ENCODE data around the gene IL17A. TPM values are rescaled to one million over a fixed set of nuclear protein-coding genes. Genes with fewer than 3 reads are reported as not detected.
"Not testable (repeated sequence)": the region's sequence is repeated elsewhere in the genome, so short reads cannot be mapped to it uniquely, and the experiment has no call there.

The IL17A gene
- total and polyA plus RNA-seq, 3 experiments from 2014 or later, result 0.51 to 0.63 TPM; not detected in 1

DNA sequence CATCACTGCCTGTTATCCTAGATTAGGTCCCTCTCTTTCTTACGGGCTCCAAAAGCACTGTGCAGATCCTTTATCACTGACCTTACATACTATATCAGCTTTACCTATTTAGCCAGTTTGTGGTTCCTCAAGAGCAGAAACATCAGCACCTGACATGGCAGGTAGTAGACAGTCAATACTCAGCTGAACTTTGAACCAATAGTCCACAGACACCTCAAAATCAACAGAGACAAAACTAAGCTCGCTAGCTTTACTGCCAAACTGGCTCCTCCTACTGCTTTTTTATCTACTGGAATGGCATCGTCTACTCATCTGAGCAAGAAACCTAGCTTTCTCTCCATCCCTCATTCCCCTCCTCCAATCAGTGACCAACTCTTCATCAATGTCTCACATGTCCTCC lies 5.6 kb downstream of the IL17A start:
- CTCF ChIA-PET, result interaction anchor here (1.4 kb wide), 1 partner anchor 18 kb away, joined by 3 read pairs; no protein-coding TSS in a partner anchor
- no peak for DNase-seq
- H3K4me1 ChIP-seq (ENCODE audit: insufficient read depth, low read length), result no peaks in the 10 kb centered on the region
- no peaks in the 10 kb centered on the region for H3K36me3 ChIP-seq (ENCODE audit: insufficient read depth, low read length)
- no peaks in the 10 kb centered on the region for H3K9me3 ChIP-seq (ENCODE audit: low read length)
- H3K9me3 Mint-ChIP-seq, result no peaks in the 10 kb centered on the region
- H3K36me3 Mint-ChIP-seq, result no peaks in the 10 kb centered on the region
- H3K4me3 Mint-ChIP-seq, result no peak overlapping the region
- H3K27ac Mint-ChIP-seq, result no peak overlapping the region
- H3K27me3 Mint-ChIP-seq, result peaks cover 6 to 58% of the 10 kb centered on the region in 2 donors
- peaks cover 4% of the 10 kb centered on the region for H3K27me3 ChIP-seq (ENCODE audit: insufficient read depth, low read length, poor library complexity, severe bottlenecking)
- no peak overlapping the region for H3K27ac ChIP-seq (ENCODE audit: low read depth, low read length)
- H3K4me1 Mint-ChIP-seq, result no peaks in the 10 kb centered on the region
- H3K4me3 ChIP-seq (ENCODE audit: low read length), result no peak overlapping the region
- POLR2A ChIA-PET, result no interaction called here

DNA sequence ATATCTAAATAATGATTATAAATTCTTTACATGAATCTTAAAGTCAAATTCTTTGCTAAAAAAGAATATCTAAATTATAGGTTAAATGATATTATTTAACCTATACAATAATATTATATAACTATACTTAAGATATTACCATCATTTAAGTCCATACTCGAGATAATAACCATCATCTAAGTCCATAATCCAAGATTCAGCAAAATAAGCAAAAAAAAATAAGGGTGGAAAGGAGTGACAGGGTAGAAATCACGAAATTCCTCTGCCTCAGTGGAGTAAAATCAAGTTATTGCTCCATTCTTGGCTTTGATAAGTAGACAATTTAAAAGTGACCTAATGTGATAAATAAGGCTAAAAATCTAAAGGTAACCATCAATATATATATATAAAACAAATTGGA lies 9.7 kb downstream of the IL17A start:
- ChIA-PET POLR2A (no interaction called here), CTCF (no interaction called here)
- DNase-seq, result no peak
- Histone ChIP-seq H3K27me3 (ENCODE audit: insufficient read depth, low read length, poor library complexity, severe bottlenecking) (peaks cover 4% of the 10 kb centered on the region), H3K27ac (ENCODE audit: low read depth, low read length) (no peak overlapping the region), H3K4me3 (ENCODE audit: low read length) (no peak overlapping the region), H3K9me3 (ENCODE audit: low read length) (no peaks in the 10 kb centered on the region), H3K36me3 (ENCODE audit: insufficient read depth, low read length) (no peaks in the 10 kb centered on the region), H3K4me1 (ENCODE audit: insufficient read depth, low read length) (no peaks in the 10 kb centered on the region)
- H3K36me3 Mint-ChIP-seq, result peaks cover 0 to 18% (median 0%) of the 10 kb centered on the region in 3 donors
- no peak overlapping the region for H3K4me3 Mint-ChIP-seq
- H3K9me3 Mint-ChIP-seq, result peaks cover 8 to 27% (median 23%) of the 10 kb centered on the region in 5 donors
- H3K27me3 Mint-ChIP-seq, result peaks cover 11 to 46% of the 10 kb centered on the region in 2 donors
- H3K27ac Mint-ChIP-seq, result no peak overlapping the region
- H3K4me1 Mint-ChIP-seq, result no peaks in the 10 kb centered on the region

DNA sequence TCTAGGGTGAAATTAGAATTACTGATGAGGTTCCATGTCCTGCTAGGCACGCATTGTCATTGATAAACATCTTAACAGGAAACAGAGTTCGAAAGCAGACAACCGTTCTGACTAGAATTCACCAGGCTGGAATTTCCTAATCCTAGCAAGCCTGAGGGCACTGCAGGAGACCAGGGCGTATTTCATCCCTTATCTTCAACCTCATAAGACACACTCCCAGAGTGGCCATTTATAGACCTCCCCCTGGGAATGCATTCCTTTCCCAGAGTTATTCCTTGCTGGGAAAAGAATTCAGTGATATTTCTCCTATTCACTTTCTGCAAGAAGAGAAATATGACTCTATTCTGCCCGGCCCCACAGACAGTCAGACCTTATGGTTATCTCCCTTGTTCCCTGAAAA lies 13.9 kb downstream of the IL17A start:
- H3K4me3 Mint-ChIP-seq, result not testable (repeated sequence)

DNA sequence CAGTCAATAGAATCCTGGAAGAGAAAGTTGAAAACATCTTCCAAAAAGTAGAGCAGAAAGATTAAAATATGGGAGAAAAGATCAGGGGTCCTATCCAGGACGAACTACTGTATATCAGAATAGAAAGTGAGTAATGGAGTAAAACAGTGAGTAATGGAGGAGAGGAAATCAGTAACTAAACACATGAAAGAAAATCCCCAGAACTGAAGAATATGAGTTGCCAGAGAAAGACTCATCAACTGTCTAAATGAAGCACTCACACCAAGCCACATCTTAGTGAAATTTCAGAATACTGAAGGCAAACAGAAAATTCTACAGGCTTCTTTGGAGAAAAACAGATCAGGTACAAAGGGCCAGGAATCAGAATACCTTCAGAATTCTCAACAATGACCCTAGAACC lies 14.9 kb downstream of the IL17A start:
- H3K4me3 Mint-ChIP-seq, result no peak overlapping the region
- no peak overlapping the region for H3K27ac Mint-ChIP-seq
- Histone ChIP-seq H3K4me3 (ENCODE audit: low read length) (no peak overlapping the region), H3K4me1 (ENCODE audit: insufficient read depth, low read length) (no peaks in the 10 kb centered on the region), H3K36me3 (ENCODE audit: insufficient read depth, low read length) (no peaks in the 10 kb centered on the region), H3K27me3 (ENCODE audit: insufficient read depth, low read length, poor library complexity, severe bottlenecking) (no peaks in the 10 kb centered on the region), H3K27ac (ENCODE audit: low read depth, low read length) (no peak overlapping the region), H3K9me3 (ENCODE audit: low read length) (no peaks in the 10 kb centered on the region)
- peaks cover 16 to 40% (median 33%) of the 10 kb centered on the region in 5 donors for H3K9me3 Mint-ChIP-seq
- H3K27me3 Mint-ChIP-seq, result peaks cover 7 to 17% of the 10 kb centered on the region in 2 donors
- peaks cover 0 to 25% (median 0%) of the 10 kb centered on the region in 3 donors for H3K36me3 Mint-ChIP-seq
- CTCF ChIA-PET, result no interaction called here
- POLR2A ChIA-PET, result no interaction called here
- no peaks in the 10 kb centered on the region for H3K4me1 Mint-ChIP-seq
- no peak for DNase-seq

More for the DNA sequence above, 13.9 kb downstream of the IL17A start:
- H3K27me3 ChIP-seq (ENCODE audit: insufficient read depth, low read length, poor library complexity, severe bottlenecking); H3K4me3 ChIP-seq (ENCODE audit: low read length); H3K27ac ChIP-seq (ENCODE audit: low read depth, low read length); CTCF ChIA-PET; H3K27ac Mint-ChIP-seq; POLR2A ChIA-PET; DNase-seq; H3K9me3 ChIP-seq (ENCODE audit: low read length); H3K4me1 Mint-ChIP-seq; H3K4me1 ChIP-seq (ENCODE audit: insufficient read depth, low read length); H3K36me3 ChIP-seq (ENCODE audit: insufficient read depth, low read length): not testable (repeated sequence)
- H3K36me3 Mint-ChIP-seq, result peaks cover 0 to 25% (median 0%) of the 10 kb centered on the region in 3 donors
- H3K9me3 Mint-ChIP-seq, result peaks cover 16 to 40% (median 33%) of the 10 kb centered on the region in 5 donors
- peaks cover 7 to 21% of the 10 kb centered on the region in 2 donors for H3K27me3 Mint-ChIP-seq

DNA sequence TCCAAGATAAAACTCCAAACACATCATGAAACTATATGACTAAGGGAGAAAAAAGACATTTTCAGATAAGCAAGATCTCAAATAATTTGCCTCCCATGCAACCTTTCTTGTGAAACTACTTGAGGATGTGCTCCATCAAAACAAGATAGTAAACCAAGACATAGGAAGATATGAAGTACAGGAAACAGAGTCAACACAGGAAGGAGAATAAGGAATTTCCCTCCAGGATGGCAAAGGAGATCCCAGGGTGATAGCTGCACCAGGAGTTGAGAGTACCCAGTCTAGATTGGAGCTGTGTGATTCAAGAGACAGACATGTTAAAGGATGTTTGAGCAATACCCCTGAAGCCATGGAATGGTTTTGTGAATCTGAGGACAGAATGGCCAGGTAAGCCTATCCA lies 15.3 kb downstream of the IL17A start:
- ChIA-PET POLR2A (no interaction called here), CTCF (no interaction called here)
- Mint-ChIP-seq H3K4me3 (no peak overlapping the region), H3K9me3 (peaks cover 16 to 40% (median 33%) of the 10 kb centered on the region in 5 donors), H3K27ac (no peak overlapping the region), H3K27me3 (peaks cover 7 to 17% of the 10 kb centered on the region in 2 donors), H3K36me3 (peaks cover 0 to 25% (median 0%) of the 10 kb centered on the region in 3 donors), H3K4me1 (no peaks in the 10 kb centered on the region)
- no peak for DNase-seq
- no peaks in the 10 kb centered on the region for H3K36me3 ChIP-seq (ENCODE audit: insufficient read depth, low read length)
- no peak overlapping the region for H3K27ac ChIP-seq (ENCODE audit: low read depth, low read length)
- no peaks in the 10 kb centered on the region for H3K27me3 ChIP-seq (ENCODE audit: insufficient read depth, low read length, poor library complexity, severe bottlenecking)
- H3K9me3 ChIP-seq (ENCODE audit: low read length), result no peaks in the 10 kb centered on the region
- no peak overlapping the region for H3K4me3 ChIP-seq (ENCODE audit: low read length)
- H3K4me1 ChIP-seq (ENCODE audit: insufficient read depth, low read length), result no peaks in the 10 kb centered on the region

DNA sequence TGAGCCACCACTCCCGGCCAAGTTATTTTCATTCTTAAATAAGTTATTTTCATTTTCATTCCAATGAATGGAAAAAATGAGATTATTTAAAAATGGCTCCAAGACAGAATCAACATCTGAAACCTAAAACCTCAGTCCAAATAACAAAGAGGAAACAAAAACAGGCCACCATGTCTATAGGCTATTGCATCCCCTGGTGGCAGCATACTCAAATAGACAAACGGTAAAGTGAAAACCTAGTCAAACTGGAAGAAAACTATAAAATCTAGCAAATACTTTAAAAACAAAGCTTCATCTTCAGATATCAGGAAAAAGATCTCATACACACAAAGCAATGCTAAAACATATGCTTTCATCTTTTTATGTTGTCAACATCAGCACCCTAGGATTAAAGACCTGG lies 20.9 kb downstream of the IL17A start:
- Histone ChIP-seq H3K9me3 (ENCODE audit: low read length) (no peaks in the 10 kb centered on the region), H3K4me1 (ENCODE audit: insufficient read depth, low read length) (no peaks in the 10 kb centered on the region), H3K4me3 (ENCODE audit: low read length) (no peak overlapping the region), H3K27ac (ENCODE audit: low read depth, low read length) (no peak overlapping the region), H3K27me3 (ENCODE audit: insufficient read depth, low read length, poor library complexity, severe bottlenecking) (no peaks in the 10 kb centered on the region), H3K36me3 (ENCODE audit: insufficient read depth, low read length) (no peaks in the 10 kb centered on the region)
- no peak for DNase-seq
- H3K27me3 Mint-ChIP-seq, result peaks cover 23 to 34% of the 10 kb centered on the region in 2 donors
- ChIA-PET POLR2A (no interaction called here), CTCF (no interaction called here)
- H3K4me1 Mint-ChIP-seq, result no peaks in the 10 kb centered on the region
- no peaks in the 10 kb centered on the region for H3K36me3 Mint-ChIP-seq
- peaks cover 0 to 2% (median 2%) of the 10 kb centered on the region in 5 donors for H3K9me3 Mint-ChIP-seq
- H3K27ac Mint-ChIP-seq, result no peak overlapping the region
- H3K4me3 Mint-ChIP-seq, result no peak overlapping the region

DNA sequence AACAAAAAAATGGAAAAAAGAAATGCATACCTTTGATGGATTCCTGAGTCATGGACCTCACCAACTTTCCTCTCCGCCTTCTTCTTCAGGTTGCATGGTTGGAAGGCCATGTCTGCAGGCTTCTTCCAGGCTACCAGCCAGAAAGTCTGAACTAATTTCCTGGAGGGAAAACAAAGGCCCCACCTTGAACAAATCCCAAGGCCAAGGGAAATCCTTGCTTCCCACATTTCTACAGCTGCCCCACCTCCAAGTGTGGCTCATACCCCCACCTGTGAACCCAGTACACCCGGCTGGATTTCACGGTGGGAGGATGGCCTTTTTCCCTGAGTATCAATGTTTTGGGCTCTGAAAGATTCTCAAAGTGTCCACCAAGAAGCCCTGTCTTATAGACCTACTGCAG lies 22.4 kb downstream of the IL17A start:
- Histone ChIP-seq H3K4me1 (ENCODE audit: insufficient read depth, low read length) (no peaks in the 10 kb centered on the region), H3K27ac (ENCODE audit: low read depth, low read length) (no peak overlapping the region), H3K36me3 (ENCODE audit: insufficient read depth, low read length) (no peaks in the 10 kb centered on the region), H3K27me3 (ENCODE audit: insufficient read depth, low read length, poor library complexity, severe bottlenecking) (no peaks in the 10 kb centered on the region), H3K4me3 (ENCODE audit: low read length) (no peak overlapping the region), H3K9me3 (ENCODE audit: low read length) (no peaks in the 10 kb centered on the region)
- no peak overlapping the region for H3K27ac Mint-ChIP-seq
- no peak overlapping the region for H3K4me3 Mint-ChIP-seq
- H3K4me1 Mint-ChIP-seq, result no peaks in the 10 kb centered on the region
- no peak for DNase-seq
- H3K9me3 Mint-ChIP-seq, result peaks cover 0 to 2% (median 2%) of the 10 kb centered on the region in 5 donors
- POLR2A ChIA-PET, result no interaction called here
- CTCF ChIA-PET, result interaction anchor here (1.4 kb wide), 1 partner anchor 14 kb away, joined by 3 read pairs; no protein-coding TSS in a partner anchor
- H3K27me3 Mint-ChIP-seq, result peaks cover 27 to 42% of the 10 kb centered on the region in 2 donors
- H3K36me3 Mint-ChIP-seq, result no peaks in the 10 kb centered on the region

DNA sequence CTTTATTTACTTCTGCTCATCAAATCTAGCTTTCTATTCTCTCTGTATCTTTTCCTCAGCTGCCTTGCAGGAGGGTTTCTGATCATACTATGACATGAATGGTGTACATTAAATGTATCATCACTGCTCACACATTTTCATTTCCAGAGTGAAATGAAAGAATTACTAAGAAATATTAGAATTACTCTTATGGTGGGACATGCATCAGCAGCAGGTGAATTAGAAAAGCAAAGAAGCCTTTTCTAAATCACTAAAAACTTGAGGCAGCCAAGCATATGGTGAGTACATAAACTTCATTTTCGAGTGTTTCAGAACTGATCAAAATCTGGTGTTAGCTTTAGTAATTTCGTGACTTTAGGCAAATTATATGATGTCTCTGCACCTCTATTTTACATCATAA lies 23.6 kb downstream of the IL17A start:
- H3K4me1 ChIP-seq (ENCODE audit: insufficient read depth, low read length), result no peaks in the 10 kb centered on the region
- H3K36me3 ChIP-seq (ENCODE audit: insufficient read depth, low read length), result no peaks in the 10 kb centered on the region
- H3K4me1 Mint-ChIP-seq, result no peaks in the 10 kb centered on the region
- H3K27ac Mint-ChIP-seq, result no peak overlapping the region
- H3K9me3 ChIP-seq (ENCODE audit: low read length), result no peaks in the 10 kb centered on the region
- no peak for DNase-seq
- no peak overlapping the region for H3K4me3 Mint-ChIP-seq
- no peaks in the 10 kb centered on the region for H3K36me3 Mint-ChIP-seq
- peaks cover 27 to 42% of the 10 kb centered on the region in 2 donors for H3K27me3 Mint-ChIP-seq
- no peak overlapping the region for H3K4me3 ChIP-seq (ENCODE audit: low read length)
- ChIA-PET CTCF (interaction anchor here (1.4 kb wide), 1 partner anchor 13 kb away, joined by 3 read pairs; no protein-coding TSS in a partner anchor), POLR2A (no interaction called here)
- no peaks in the 10 kb centered on the region for H3K27me3 ChIP-seq (ENCODE audit: insufficient read depth, low read length, poor library complexity, severe bottlenecking)
- H3K27ac ChIP-seq (ENCODE audit: low read depth, low read length), result no peak overlapping the region
- H3K9me3 Mint-ChIP-seq, result peaks cover 0 to 2% (median 0%) of the 10 kb centered on the region in 5 donors

All from CD8-positive, alpha-beta memory T cell (primary cell).